Mucosa of descending colon (tissue), 3 donors: ENCODE data around the gene DRC7. TPM values are rescaled to one million over a fixed set of nuclear protein-coding genes. Genes with fewer than 3 reads are reported as not detected.

Experiments
- ATAC-seq: fragments of 200-7000 bp; cut with Tn5 transposase; one replicate; pipeline ENCODE4 v1.9.1; 2020; ENCODE audit warnings: mild to moderate bottlenecking, moderate library complexity
- DNase-seq, 3 donors: peaks; one replicate each; pipeline ENCODE4 v3.0.0-alpha.2; 2020
- H3K36me3 ChIP-seq: fragments of 200-600 bp; one replicate; pipeline ENCODE4 v1.8.0; 2021; ENCODE audit warnings: low read depth, mild to moderate bottlenecking
- H3K4me1 ChIP-seq: fragments of 200-600 bp; one replicate; pipeline ENCODE4 v1.8.0; 2021; ENCODE audit warnings: low read depth, mild to moderate bottlenecking
- H3K4me3 ChIP-seq: fragments of 200-600 bp; one replicate; pipeline ENCODE4 v1.8.0; 2021; ENCODE audit warnings: mild to moderate bottlenecking
- H3K9me3 ChIP-seq: fragments of 200-600 bp; one replicate; pipeline ENCODE4 v1.8.0; 2021; ENCODE audit warnings: mild to moderate bottlenecking
- intact Hi-C, 2 donors: fragments of 100-400 bp; cut with DNase I in 1 of 2; cut with micrococcal nuclease in 1 of 2; formaldehyde crosslinking; loops; one replicate each; pipeline versions ENCODE4 v1.11.0 to v1.11.1; 2022; cut with DNase I, micrococcal nuclease
- total RNA-seq, 3 donors: library from RNA; stranded (reverse); fragmentation: NEBNext Ultra II Directional in 2 of 3; extraction: Animal tissue kit (Norgen Biotek cat#: 25700) in 2 of 3; gene quantifications; one replicate each; pipeline versions ENCODE4 v1.2.1 to v1.2.4, GENCODE V29; 2021 to 2023
- TF ChIP-seq, protein P1 (sequence below): fragments of 200-600 bp; IDR thresholded peaks from one replicate; pipeline ENCODE4 v1.8.0; 2022; ENCODE audit warnings: antibody characterized with exemption, mild to moderate bottlenecking
- donor health status: DM: no; HTN: no; CAD: no; lungs with moderate emphysema.
- donor health status: DM: no; HTN: no; CAD: no.
- donor health status: DM: no; HTN: yes; CAD: no.

DRC7 gene
- total RNA-seq, 3 donors from 2014 or later = not detected

DNA sequence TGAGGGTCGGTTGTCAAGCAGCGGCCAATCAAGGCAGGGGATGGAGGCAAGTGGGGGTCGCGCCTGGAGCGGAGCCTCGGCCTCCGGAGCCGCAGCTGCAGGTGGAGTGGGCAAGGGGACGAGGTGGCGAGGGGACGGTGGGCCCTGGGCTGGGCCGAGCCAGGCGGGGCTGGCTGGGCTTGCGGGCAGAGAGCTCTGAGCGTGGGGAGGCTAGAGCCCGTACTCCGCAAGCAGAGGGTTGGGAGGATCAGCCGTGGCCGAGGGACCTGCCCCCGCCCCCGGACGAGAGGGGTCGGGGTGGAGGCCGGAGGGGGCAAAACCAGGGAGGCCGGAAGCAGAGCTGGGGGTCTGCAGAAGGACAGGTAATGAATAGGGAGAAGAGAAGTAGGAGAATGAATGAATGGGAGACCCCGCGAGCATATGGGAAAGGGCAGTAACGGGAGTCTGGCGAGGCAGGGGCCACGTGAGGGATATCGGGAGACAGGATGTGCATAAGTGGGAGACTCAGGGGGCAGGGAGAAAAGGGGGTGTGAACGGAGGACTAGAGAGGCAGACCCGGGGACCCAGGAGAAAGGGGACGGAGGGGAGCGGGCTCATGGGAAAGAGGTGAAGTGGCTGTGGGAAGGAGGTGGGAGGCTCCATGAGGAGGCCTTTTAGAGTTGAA is 41.3 kb downstream of the DRC7 start, which contains the start of gene KATNB1:
TSS of gene KATNB1 (plus strand) at position 16 of the 664 bp plus-strand sequence. CDS start 1,474 bp downstream, outside the sequence.
- TF ChIP-seq, protein P1, sequence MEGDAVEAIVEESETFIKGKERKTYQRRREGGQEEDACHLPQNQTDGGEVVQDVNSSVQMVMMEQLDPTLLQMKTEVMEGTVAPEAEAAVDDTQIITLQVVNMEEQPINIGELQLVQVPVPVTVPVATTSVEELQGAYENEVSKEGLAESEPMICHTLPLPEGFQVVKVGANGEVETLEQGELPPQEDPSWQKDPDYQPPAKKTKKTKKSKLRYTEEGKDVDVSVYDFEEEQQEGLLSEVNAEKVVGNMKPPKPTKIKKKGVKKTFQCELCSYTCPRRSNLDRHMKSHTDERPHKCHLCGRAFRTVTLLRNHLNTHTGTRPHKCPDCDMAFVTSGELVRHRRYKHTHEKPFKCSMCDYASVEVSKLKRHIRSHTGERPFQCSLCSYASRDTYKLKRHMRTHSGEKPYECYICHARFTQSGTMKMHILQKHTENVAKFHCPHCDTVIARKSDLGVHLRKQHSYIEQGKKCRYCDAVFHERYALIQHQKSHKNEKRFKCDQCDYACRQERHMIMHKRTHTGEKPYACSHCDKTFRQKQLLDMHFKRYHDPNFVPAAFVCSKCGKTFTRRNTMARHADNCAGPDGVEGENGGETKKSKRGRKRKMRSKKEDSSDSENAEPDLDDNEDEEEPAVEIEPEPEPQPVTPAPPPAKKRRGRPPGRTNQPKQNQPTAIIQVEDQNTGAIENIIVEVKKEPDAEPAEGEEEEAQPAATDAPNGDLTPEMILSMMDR = no peak
- peak within 1 kb of the TSS; percentile 83 for H3K4me3 ChIP-seq
- intact Hi-C loops = no loop called here
- no peaks in the 10 kb centered on the region for H3K9me3 ChIP-seq
- H3K4me1 ChIP-seq = peaks cover 18% of the 10 kb centered on the region
- ATAC-seq (peak; percentile 24), DNase-seq (no peak)
- H3K36me3 ChIP-seq = peaks cover 4% of the 10 kb centered on the region

- TF ChIP-seq, protein P1 = no peak
- intact Hi-C loops = no loop called here
- Histone ChIP-seq H3K36me3 (peaks cover 4% of the 10 kb centered on the region), H3K4me1 (peaks cover 18% of the 10 kb centered on the region), H3K4me3 (no peak overlapping the region), H3K9me3 (no peaks in the 10 kb centered on the region)
- ATAC-seq (peak; percentile 41), DNase-seq (peak; percentile 68 to 71 (median 68))
These were observed 42.1 kb downstream of the DRC7 start for GRCh38 chr16:57736419-57737351.

DNA sequence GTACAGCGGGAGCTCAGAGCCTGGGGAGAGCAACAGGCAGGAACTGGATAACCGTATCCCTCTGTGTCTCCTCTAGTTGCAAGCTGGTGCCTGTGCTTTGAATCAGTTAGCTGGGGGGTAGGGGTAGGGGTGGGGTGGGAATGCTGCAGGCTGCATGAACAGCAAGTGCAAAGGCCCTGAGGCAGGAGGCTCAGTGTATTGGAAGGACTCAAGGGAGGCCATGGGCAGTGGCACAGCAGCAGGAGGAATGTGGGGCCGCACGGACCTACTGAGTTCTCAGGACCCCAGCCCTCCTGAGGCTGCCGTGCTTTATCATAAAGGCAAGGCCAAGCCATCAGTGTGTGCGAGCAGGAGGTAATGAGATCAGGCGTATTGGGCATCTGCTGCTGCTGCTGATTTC is 44.2 kb downstream of the DRC7 start:
- H3K4me1 ChIP-seq = peaks cover 18% of the 10 kb centered on the region
- H3K4me3 ChIP-seq = no peak overlapping the region
- no peaks in the 10 kb centered on the region for H3K9me3 ChIP-seq
- TF ChIP-seq, protein P1 = no peak
- H3K36me3 ChIP-seq = peaks cover 4% of the 10 kb centered on the region
- ATAC-seq = no peak
- intact Hi-C loops = no loop called here
- DNase-seq = no peak

DNA sequence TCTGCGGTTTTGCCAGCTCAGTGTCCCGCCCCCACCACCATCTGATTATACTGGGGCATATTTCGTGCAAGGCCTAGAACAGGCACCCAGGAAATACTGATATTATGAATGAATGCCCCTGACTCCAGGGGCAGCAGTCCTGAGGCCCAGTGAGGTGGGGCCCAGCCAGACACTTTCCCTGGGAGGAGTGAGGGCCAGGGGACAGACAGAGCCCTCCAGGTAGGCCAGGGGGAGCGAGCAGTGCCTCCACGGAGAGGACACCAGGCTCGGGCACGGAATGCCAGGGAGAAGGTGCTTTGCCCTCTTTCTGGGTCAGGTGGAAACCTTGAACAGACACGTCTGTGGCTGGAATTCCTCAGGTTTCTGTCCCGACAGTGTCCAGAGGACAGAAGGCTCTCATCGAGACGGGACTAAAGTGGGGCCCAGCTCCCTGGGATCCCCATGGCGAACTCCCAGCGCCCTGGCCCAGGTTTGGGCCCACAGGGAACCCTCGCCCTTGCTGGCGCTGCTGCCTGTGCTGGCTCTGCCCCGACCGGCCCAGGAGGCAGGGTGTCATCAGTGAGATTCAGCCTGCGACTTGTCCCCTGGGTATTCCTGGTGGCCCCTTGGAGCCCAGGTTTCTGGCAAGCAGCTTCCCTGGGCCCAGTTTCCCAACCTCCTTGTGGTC is 45.3 kb downstream of the DRC7 start:
- TF ChIP-seq, protein P1 = no peak
- DNase-seq (peak in 1 of 3 donors; percentile 24), ATAC-seq (no peak)
- Histone ChIP-seq H3K4me1 (peaks cover 13% of the 10 kb centered on the region), H3K9me3 (no peaks in the 10 kb centered on the region), H3K36me3 (peaks cover 4% of the 10 kb centered on the region), H3K4me3 (no peak overlapping the region)
- intact Hi-C loops = no loop called here

GRCh38 chr16:57740423-57741071 is 45.9 kb downstream of the DRC7 start:
- DNase-seq = peak in 1 of 3 donors; percentile 18
- intact Hi-C loops = no loop called here
- no peak for ATAC-seq
- Histone ChIP-seq H3K4me3 (no peak overlapping the region), H3K36me3 (peaks cover under 1% of the 10 kb centered on the region), H3K9me3 (no peaks in the 10 kb centered on the region), H3K4me1 (peaks cover 13% of the 10 kb centered on the region)
- TF ChIP-seq, protein P1 = no peak
